Keratinocyte (primary cell): Measurements from ENCODE around the gene BEAN1. TPM values are rescaled to one million over a fixed set of nuclear protein-coding genes. Genes with fewer than 3 reads are reported as not detected.
A peak's percentile ranks its signal among the peaks of the same experiment; 100 is the strongest.

Experiments used
- DNase-seq: peaks from one replicate; pipeline ENCODE4 v3.0.0-alpha.2; 2011; ENCODE audit warnings: low read depth, missing footprints, low spot score
- FAIRE-seq: peaks from 2 replicates; lab custom pipeline; 2011; peaks lifted over from hg19 to GRCh38; lab: Jason Lieb, UNC
- H2AFZ ChIP-seq: 2 replicates; pipeline ENCODE4 v1.6.0; 2012; ENCODE audit warnings: low read length, control low read depth, inconsistent platforms; ENCODE audit not compliant: control insufficient read depth
- H3K27ac ChIP-seq: 2 replicates; pipeline ENCODE4 v1.5.1; 2011; ENCODE audit warnings: low read length; ENCODE audit not compliant: control insufficient read depth, insufficient read depth
- H3K27me3 ChIP-seq: 3 replicates; pipeline ENCODE4 v1.6.0; 2011; ENCODE audit warnings: low read length; ENCODE audit not compliant: control insufficient read depth, insufficient read depth; ENCODE audit errors: extremely low read depth
- H3K36me3 ChIP-seq, 2 experiments: 2 replicates in 1 of 2; 3 replicates in 1 of 2; pipeline ENCODE4 v1.5.1; 2011; ENCODE audit warnings: low read length in 2 of 2, mild to moderate bottlenecking in 1 of 2; ENCODE audit not compliant: control insufficient read depth in 2 of 2, insufficient read depth in 2 of 2; ENCODE audit errors: extremely low read depth in 1 of 2
- H3K4me1 ChIP-seq: 3 replicates; pipeline ENCODE4 v1.5.1; 2011; ENCODE audit warnings: low read length; ENCODE audit not compliant: control insufficient read depth, insufficient read depth; ENCODE audit errors: extremely low read depth
- H3K4me2 ChIP-seq: 3 replicates; pipeline ENCODE4 v1.6.0; 2011; ENCODE audit warnings: low read depth, low read length; ENCODE audit not compliant: control insufficient read depth, insufficient read depth; ENCODE audit errors: extremely low read depth
- H3K4me3 ChIP-seq, 3 experiments: fragments of 200-600 bp in 1 of 3; sonication (generic) in 1 of 3; 2 replicates in 2 of 3; 3 replicates in 1 of 3; pipeline ENCODE4 v1.5.1; 2011 to 2016; ENCODE audit warnings: low read length in 3 of 3, mild to moderate bottlenecking in 3 of 3, control low read depth in 2 of 3, inconsistent platforms in 1 of 3, low read depth in 1 of 3, mixed read lengths in 1 of 3, mixed run types in 1 of 3, moderate library complexity in 1 of 3; ENCODE audit not compliant: control insufficient read depth in 2 of 3, insufficient read depth in 2 of 3; ENCODE audit errors: extremely low read depth in 1 of 3
- H3K79me2 ChIP-seq: 2 replicates; pipeline ENCODE4 v1.6.0; 2012; ENCODE audit warnings: low read length; ENCODE audit not compliant: control insufficient read depth, insufficient read depth
- H3K9ac ChIP-seq: 3 replicates; pipeline ENCODE4 v1.6.0; 2011; ENCODE audit warnings: low read length; ENCODE audit not compliant: control insufficient read depth, insufficient read depth; ENCODE audit errors: extremely low read depth
- H3K9me1 ChIP-seq: 3 replicates; pipeline ENCODE4 v1.6.0; 2011; ENCODE audit warnings: low read length; ENCODE audit not compliant: control insufficient read depth, insufficient read depth; ENCODE audit errors: extremely low read depth
- H3K9me3 ChIP-seq: 2 replicates; pipeline ENCODE4 v1.5.1; 2012; ENCODE audit warnings: low read depth, low read length; ENCODE audit not compliant: control insufficient read depth
- H4K20me1 ChIP-seq: 3 replicates; pipeline ENCODE4 v1.6.0; 2011; ENCODE audit warnings: low read length; ENCODE audit not compliant: control insufficient read depth, insufficient read depth; ENCODE audit errors: extremely low read depth
- CTCF ChIP-seq, 3 experiments: IDR thresholded peaks in 1 of 3; conservative IDR thresholded peaks in 1 of 3; optimal IDR thresholded peaks in 1 of 3; 2 replicates in 2 of 3; 3 replicates in 1 of 3; pipeline versions ENCODE3 to v1.5.1; 2011; ENCODE audit warnings: low read length in 3 of 3, mild to moderate bottlenecking in 3 of 3, moderate library complexity in 2 of 3, control low read depth in 1 of 3, inconsistent platforms in 1 of 3; ENCODE audit not compliant: insufficient read depth in 2 of 3; ENCODE audit errors: extremely low read depth in 1 of 3
- EZH2 ChIP-seq: IDR thresholded peaks from one replicate; pipeline ENCODE4 v1.6.1; 2012; ENCODE audit warnings: inconsistent platforms, mild to moderate bottlenecking, low read length, moderate library complexity
- dilution Hi-C: fragments of 300-500 bp; cut with MboI; formaldehyde crosslinking; loops from one replicate; pipeline ENCODE4 v1.7.0; 2020; ENCODE audit warnings: low sequenced_read_pairs; ENCODE audit not compliant: extremely low pct_ligation_motif_present
- polyA plus RNA-seq, 5 experiments: library from polyadenylated mRNA; depleted of rRNA in 3 of 5; stranded (reverse) in 3 of 5; stranded (forward) in 1 of 5; unstranded in 1 of 5; fragments of >200 nt; gene quantifications; 1 replicate in 1 of 5; 2 replicates in 3 of 5; 3 replicates in 1 of 5; pipeline versions ENCODE4 v1.2.1 to v1.2.3, GENCODE V29; 2011 to 2012; ENCODE audit warnings: missing spikeins in 2 of 5, low read depth in 1 of 5, low replicate concordance in 1 of 5

BEAN1 gene
- polyA plus RNA-seq, 1 donor (not counting 4 experiments of a cell fraction or from before 2014, with no cell fraction given), result 0.24 TPM

DNA sequence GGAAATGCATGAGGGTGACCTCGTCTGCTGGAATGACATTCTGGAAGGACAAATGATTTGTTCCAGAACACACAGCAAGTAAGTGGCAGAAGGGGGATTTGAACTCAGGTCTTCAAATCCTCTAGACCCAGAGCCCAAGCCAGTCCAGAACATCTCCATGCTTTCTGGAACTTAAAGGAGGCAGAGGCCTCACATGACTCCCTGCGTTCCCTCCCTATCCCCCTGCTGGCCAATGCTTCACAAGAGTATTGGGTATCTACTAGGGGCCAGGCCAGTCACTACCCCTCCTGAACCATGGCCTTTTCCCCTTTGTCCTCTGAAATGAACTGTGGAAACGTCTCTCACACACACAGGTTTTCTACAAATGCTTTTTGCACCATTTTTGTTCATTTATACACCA is 7.6 kb upstream of the BEAN1 start:
- no peak for TF ChIP-seq EZH2
- peak in 1 of 3 experiments; percentile 2 for TF ChIP-seq CTCF (optimal IDR thresholded peaks at IDR 0.05 in 1 of 3, IDR thresholded peaks at IDR 0.05 in 1 of 3, conservative IDR thresholded peaks at IDR 0.05 in 1 of 3; ENCODE audit: extremely low read depth in 1 of 3, insufficient read depth in 2 of 3, low read length in 3 of 3)
- no peak overlapping the region for H3K4me2 ChIP-seq
- no peak overlapping the region for H3K27ac ChIP-seq
- no peak overlapping the region for H3K9ac ChIP-seq
- H2AFZ ChIP-seq, result no peak overlapping the region
- H4K20me1 ChIP-seq, result no peaks in the 10 kb centered on the region
- DNase-seq (no peak), FAIRE-seq (no peak)
- H3K9me1 ChIP-seq, result no peaks in the 10 kb centered on the region
- dilution Hi-C loops, result no loop called here
- H3K4me3 ChIP-seq, result no peak overlapping the region
- no peaks in the 10 kb centered on the region for H3K27me3 ChIP-seq
- peaks cover 11% of the 10 kb centered on the region for H3K4me1 ChIP-seq
- no peaks in the 10 kb centered on the region for H3K9me3 ChIP-seq
- no peaks in the 10 kb centered on the region for H3K79me2 ChIP-seq
- H3K36me3 ChIP-seq, result no peaks in the 10 kb centered on the region

GRCh38 chr16:66420396-66420795 is 6.7 kb upstream of the BEAN1 start:
- no peaks in the 10 kb centered on the region for H3K79me2 ChIP-seq
- dilution Hi-C loops, result no loop called here
- H3K4me2 ChIP-seq, result no peak overlapping the region
- no peak for TF ChIP-seq CTCF (optimal IDR thresholded peaks at IDR 0.05 in 1 of 3, IDR thresholded peaks at IDR 0.05 in 1 of 3, conservative IDR thresholded peaks at IDR 0.05 in 1 of 3; ENCODE audit: extremely low read depth in 1 of 3, insufficient read depth in 2 of 3, low read length in 3 of 3)
- no peak for TF ChIP-seq EZH2
- H3K9ac ChIP-seq, result no peak overlapping the region
- no peaks in the 10 kb centered on the region for H3K36me3 ChIP-seq
- H3K9me3 ChIP-seq, result no peaks in the 10 kb centered on the region
- H3K27ac ChIP-seq, result no peak overlapping the region
- H3K9me1 ChIP-seq, result no peaks in the 10 kb centered on the region
- H3K4me1 ChIP-seq, result peaks cover 11% of the 10 kb centered on the region
- no peaks in the 10 kb centered on the region for H4K20me1 ChIP-seq
- no peak for FAIRE-seq
- DNase-seq, result no peak
- H3K27me3 ChIP-seq, result peaks cover 4% of the 10 kb centered on the region
- H3K4me3 ChIP-seq, result no peak overlapping the region
- H2AFZ ChIP-seq, result no peak overlapping the region
